Upper lobe of right lung (tissue), 1 donor: ENCODE measurements around the gene G3BP1. TPM values are rescaled to one million over a fixed set of nuclear protein-coding genes. Genes with fewer than 3 reads are reported as not detected.

ENCODE experiments used
- ATAC-seq: fragments of 200-7000 bp; cut with Tn5 transposase; one replicate; pipeline ENCODE4 v1.9.1; 2020; ENCODE audit warnings: mild to moderate bottlenecking, moderate library complexity
- DNase-seq: peaks from one replicate; pipeline ENCODE4 v3.0.0-alpha.2; 2020
- H3K27ac ChIP-seq: fragments of 200-600 bp; one replicate; pipeline ENCODE4 v1.8.0; 2022
- H3K27me3 ChIP-seq: fragments of 200-600 bp; one replicate; pipeline ENCODE4 v1.8.0; 2022; ENCODE audit warnings: mild to moderate bottlenecking
- H3K36me3 ChIP-seq: fragments of 200-600 bp; one replicate; pipeline ENCODE4 v1.8.0; 2022
- H3K4me1 ChIP-seq: fragments of 200-600 bp; one replicate; pipeline ENCODE4 v1.8.0; 2022
- H3K4me3 ChIP-seq: fragments of 200-600 bp; one replicate; pipeline ENCODE4 v1.8.0; 2022; ENCODE audit warnings: mild to moderate bottlenecking
- H3K9me3 ChIP-seq: fragments of 200-600 bp; one replicate; pipeline ENCODE4 v1.8.0; 2022
- intact Hi-C: fragments of 100-400 bp; cut with DNase I; formaldehyde crosslinking; loops from one replicate; pipeline ENCODE4 v1.11.0; 2022
- total RNA-seq: library from RNA; stranded (reverse); fragmentation: NEBNext Ultra II Directional; extraction: Animal tissue kit (Norgen Biotek cat#: 25700); gene quantifications from one replicate; pipeline ENCODE4 v1.2.1, GENCODE V29; 2021
- TF ChIP-seq, protein P1 (sequence below): fragments of 200-600 bp; IDR thresholded peaks from one replicate; pipeline ENCODE4 v1.8.0; 2022; ENCODE audit warnings: antibody characterized with exemption
- donor health status: DM: no; HTN: yes; CAD: no; lungs with severe emphysema.

The G3BP1 gene
- total RNA-seq, 1 donor from 2014 or later = 158 TPM

- intact Hi-C loops = no loop called here
- DNase-seq = no peak
Observed at GRCh38 chr5:151745071-151745705, 26.6 kb upstream of the G3BP1 start.

GRCh38 chr5:151750121-151750520 is 21.6 kb upstream of the G3BP1 start:
- Histone ChIP-seq H3K27me3 (no peaks in the 10 kb centered on the region), H3K36me3 (peaks cover 19% of the 10 kb centered on the region), H3K9me3 (no peaks in the 10 kb centered on the region), H3K27ac (peak overlapping the region; percentile 42), H3K4me1 (peaks cover 26% of the 10 kb centered on the region), H3K4me3 (no peak overlapping the region)
- intact Hi-C loops = no loop called here
- ATAC-seq (no peak), DNase-seq (no peak)
- TF ChIP-seq, protein P1, sequence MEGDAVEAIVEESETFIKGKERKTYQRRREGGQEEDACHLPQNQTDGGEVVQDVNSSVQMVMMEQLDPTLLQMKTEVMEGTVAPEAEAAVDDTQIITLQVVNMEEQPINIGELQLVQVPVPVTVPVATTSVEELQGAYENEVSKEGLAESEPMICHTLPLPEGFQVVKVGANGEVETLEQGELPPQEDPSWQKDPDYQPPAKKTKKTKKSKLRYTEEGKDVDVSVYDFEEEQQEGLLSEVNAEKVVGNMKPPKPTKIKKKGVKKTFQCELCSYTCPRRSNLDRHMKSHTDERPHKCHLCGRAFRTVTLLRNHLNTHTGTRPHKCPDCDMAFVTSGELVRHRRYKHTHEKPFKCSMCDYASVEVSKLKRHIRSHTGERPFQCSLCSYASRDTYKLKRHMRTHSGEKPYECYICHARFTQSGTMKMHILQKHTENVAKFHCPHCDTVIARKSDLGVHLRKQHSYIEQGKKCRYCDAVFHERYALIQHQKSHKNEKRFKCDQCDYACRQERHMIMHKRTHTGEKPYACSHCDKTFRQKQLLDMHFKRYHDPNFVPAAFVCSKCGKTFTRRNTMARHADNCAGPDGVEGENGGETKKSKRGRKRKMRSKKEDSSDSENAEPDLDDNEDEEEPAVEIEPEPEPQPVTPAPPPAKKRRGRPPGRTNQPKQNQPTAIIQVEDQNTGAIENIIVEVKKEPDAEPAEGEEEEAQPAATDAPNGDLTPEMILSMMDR = no peak

More at GRCh38 chr5:151745071-151745705, 26.6 kb upstream of the G3BP1 start:
- Histone ChIP-seq H3K9me3 (no peaks in the 10 kb centered on the region), H3K36me3 (peaks cover 19% of the 10 kb centered on the region), H3K4me3 (no peak overlapping the region), H3K4me1 (peaks cover 31% of the 10 kb centered on the region), H3K27ac (peak overlapping the region; percentile 38), H3K27me3 (no peaks in the 10 kb centered on the region)
- TF ChIP-seq, protein P1 = no peak
- peak; percentile 70 for ATAC-seq

GRCh38 chr5:151751091-151751490 is 20.7 kb upstream of the G3BP1 start:
- intact Hi-C loops = no loop called here
- Histone ChIP-seq H3K27ac (no peak overlapping the region), H3K9me3 (no peaks in the 10 kb centered on the region), H3K27me3 (no peaks in the 10 kb centered on the region), H3K36me3 (peaks cover 9% of the 10 kb centered on the region), H3K4me3 (no peak overlapping the region), H3K4me1 (peaks cover 25% of the 10 kb centered on the region)
- ATAC-seq (no peak), DNase-seq (peak; percentile 72)
- TF ChIP-seq, protein P1 = no peak

- ATAC-seq (no peak), DNase-seq (no peak)
- intact Hi-C loops = no loop called here
- Histone ChIP-seq H3K4me3 (no peak overlapping the region), H3K36me3 (peaks cover 6% of the 10 kb centered on the region), H3K4me1 (peaks cover 25% of the 10 kb centered on the region), H3K27me3 (no peaks in the 10 kb centered on the region), H3K9me3 (no peaks in the 10 kb centered on the region), H3K27ac (no peak overlapping the region)
- TF ChIP-seq, protein P1 = no peak
Observed at GRCh38 chr5:151751593-151751992, 20.2 kb upstream of the G3BP1 start.

DNA sequence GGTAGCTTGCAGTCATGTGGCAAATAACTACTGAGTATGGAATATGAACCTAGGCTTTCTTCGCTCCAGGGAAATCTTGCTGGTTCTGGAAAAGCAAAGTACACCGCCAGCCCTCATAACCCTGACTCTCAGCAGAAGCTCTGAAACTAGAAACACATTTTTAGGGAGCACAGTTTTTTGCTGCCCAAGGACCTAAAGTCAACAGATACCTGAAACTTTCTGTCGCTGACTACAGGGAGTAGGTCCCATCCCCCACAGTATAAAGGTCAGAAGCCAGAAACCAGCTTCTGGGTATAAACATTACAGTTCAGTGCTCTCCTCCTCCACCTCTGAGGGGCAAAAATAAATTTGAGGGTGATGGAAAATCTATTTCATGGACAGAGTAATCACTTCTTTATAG is 16.4 kb upstream of the G3BP1 start:
- no peak for ATAC-seq
- no peak overlapping the region for H3K4me3 ChIP-seq
- no peak overlapping the region for H3K27ac ChIP-seq
- H3K36me3 ChIP-seq = peaks cover 6% of the 10 kb centered on the region
- no peaks in the 10 kb centered on the region for H3K9me3 ChIP-seq
- no peaks in the 10 kb centered on the region for H3K27me3 ChIP-seq
- H3K4me1 ChIP-seq = peaks cover 33% of the 10 kb centered on the region
- intact Hi-C loops = no loop called here
- TF ChIP-seq, protein P1 = no peak
- DNase-seq = no peak
